Measurements from ENCODE around the gene RNF126.
"Not testable (repeated sequence)": the region's sequence is repeated elsewhere in the genome, so short reads cannot be mapped to it uniquely, and the experiment has no call there.

RNF126 gene

DNA sequence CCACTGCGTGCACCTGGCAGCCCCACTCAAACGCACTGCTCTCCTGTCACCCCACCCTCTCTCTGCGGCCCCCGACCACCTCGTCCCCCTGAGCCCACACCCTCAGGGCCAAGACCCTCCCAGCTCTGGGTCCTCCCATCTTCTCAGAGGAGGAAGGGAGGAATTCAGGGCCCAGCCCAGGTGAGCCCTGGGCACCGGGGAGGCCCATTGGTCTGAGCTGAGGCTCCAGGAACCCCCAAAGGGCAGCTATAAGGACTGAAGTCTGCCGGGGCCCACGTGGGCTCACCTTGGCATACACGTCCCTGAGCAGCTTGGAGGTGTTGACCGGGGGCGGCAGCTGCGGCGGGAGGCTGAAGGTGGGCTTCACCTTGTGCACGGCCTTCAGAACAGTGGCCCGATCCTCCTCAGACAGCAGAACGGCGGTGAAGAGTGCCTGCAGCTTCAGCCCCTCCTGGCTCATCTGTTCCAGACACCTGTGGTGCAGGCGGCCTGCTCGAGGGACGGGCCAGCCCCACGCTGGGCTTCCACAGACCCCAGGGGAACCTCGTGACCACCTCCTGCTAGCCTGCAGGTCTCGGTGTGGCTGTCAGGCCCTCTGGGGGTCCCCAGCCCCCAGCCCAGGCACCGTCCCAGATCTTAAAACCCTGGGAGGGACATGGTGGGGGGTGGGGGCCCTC is 38.4 kb downstream of the RNF126 start:
- DNase-seq = no peak
- TF ChIP-seq POLR2A (IDR thresholded peaks at IDR 0.05; ENCODE audit: low read length) (no peak), GATA1 (IDR thresholded peaks at IDR 0.05; ENCODE audit: low read depth, low read length) (no peak)

DNA sequence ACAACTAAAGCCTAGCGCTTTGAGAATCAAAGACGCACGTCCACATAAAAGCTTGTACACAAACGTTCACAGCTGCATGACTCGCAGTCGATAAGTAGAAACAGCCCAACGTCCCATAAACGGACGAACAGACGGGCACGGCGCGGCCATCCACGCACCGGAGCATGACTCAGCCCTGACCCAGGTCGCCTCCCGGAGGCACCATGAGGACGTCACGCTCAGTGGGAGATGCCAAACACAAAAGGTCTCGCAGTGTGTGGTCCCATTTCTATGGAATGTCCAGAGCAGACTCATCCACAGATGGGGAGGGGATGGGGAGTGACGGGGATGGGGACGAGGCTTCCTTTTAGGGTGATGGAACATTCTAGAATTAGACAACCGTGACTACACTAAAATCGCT is 39.0 kb downstream of the RNF126 start:
- DNase-seq = no peak
- TF ChIP-seq POLR2A (IDR thresholded peaks at IDR 0.05; ENCODE audit: low read length) (no peak), GATA1 (IDR thresholded peaks at IDR 0.05; ENCODE audit: low read depth, low read length) (no peak)

DNA sequence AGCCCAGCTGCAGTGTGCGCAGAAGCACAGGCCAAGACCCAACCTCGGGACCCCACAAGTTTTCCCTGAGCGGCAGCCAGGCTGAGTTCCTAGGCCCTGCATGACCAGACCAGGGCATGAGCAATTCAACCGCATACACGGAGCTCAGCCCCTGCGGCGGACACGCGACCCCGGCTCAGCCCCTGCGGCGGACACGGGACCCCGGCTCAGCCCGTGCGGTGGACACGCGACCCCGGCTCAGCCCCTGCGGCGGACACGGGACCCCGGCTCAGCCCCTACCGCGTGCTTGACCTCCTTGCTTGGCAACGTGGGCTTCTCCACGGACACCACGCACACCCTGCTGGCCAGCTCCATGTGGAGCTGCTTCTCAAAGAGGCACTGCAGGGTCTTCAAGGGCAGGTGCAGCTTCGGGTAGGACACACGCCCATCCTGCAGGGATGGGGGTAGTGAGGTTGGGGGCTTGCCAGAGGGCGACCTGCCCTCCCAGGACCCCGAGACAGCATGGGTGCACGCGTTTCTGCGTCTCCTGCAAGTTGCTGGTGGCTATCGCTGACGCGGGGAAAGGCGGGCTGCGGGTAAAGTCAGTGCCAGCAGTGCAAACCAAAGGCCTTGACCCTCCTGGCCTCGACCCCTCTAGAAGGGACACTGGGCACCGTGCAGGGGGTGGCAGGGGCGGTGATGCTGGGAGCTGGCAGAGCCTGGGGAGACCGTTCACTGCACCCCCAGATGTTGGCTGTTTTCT is 39.7 kb downstream of the RNF126 start:
- DNase-seq = no peak

DNA sequence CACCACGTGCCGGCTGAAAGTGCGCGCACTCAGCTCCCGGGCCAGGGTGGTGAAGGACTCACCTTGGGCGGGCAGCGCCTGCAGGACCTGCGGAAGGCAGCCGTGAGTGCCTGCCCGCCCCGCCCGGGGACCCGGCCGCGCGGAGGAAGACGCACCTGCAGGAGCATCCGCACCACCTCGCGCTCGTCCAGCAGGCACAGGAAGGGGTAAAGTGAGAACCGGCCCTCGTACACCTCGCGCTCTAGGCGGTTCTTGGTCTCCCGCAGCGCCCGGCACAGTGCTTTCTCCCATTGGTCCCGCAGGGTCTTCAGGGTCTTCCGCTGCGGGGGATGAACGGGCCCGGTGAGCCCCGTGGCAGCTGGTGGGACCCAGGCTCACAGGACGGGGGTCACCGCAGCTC is 40.3 kb downstream of the RNF126 start:
- TF ChIP-seq POLR2A (IDR thresholded peaks at IDR 0.05; ENCODE audit: low read length) = no peak
- TF ChIP-seq GATA1 (IDR thresholded peaks at IDR 0.05; ENCODE audit: low read depth, low read length) = no peak
- DNase-seq = no peak

More for the DNA sequence above, 39.7 kb downstream of the RNF126 start:
- TF ChIP-seq GATA1 (IDR thresholded peaks at IDR 0.05; ENCODE audit: low read depth, low read length) = no peak
- no peak for TF ChIP-seq POLR2A (IDR thresholded peaks at IDR 0.05; ENCODE audit: low read length)

DNA sequence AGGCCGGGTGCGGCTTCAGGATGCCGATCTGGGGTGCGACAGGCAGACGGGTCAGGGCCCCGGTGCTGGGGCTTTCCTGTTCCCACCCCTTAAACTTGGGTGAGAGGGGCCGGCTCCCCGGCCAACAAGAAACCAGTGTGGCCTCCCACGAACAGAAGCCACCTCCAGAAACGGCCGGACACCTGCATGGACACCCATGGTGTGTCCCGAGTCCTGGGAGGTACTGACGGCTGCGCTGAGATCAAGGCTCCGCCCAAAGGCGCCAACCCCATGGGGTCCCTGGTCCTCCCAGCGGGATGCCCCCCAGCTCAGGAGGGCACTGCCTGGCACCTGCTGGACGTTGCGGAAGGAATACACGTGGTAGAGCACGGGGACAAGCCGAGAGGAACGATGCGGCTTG is 41.2 kb downstream of the RNF126 start:
- TF ChIP-seq POLR2A (IDR thresholded peaks at IDR 0.05; ENCODE audit: low read length) = no peak
- TF ChIP-seq GATA1 (IDR thresholded peaks at IDR 0.05; ENCODE audit: low read depth, low read length) = no peak
- no peak for DNase-seq

DNA sequence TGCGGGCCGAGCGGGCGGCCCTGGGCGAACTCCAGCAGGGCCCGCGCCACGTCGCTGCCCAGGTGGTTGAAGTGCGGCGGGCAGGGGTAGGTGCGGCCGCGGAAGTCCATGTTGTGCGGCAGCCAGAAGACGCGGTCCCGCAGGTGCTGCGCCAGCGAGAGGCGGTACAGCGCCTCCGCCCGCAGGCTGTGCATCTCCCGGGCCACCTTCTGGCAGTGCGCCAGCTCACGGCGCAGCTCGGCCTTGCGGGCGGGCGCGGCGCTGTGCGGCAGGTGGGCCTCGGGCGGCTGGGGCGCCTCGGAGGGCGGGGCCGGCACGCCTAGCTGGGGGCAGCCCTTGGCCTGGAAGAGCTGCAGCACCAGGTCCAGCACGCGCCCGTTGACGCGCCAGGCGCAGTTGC is 41.8 kb downstream of the RNF126 start:
- DNase-seq = not testable (repeated sequence)

DNA sequence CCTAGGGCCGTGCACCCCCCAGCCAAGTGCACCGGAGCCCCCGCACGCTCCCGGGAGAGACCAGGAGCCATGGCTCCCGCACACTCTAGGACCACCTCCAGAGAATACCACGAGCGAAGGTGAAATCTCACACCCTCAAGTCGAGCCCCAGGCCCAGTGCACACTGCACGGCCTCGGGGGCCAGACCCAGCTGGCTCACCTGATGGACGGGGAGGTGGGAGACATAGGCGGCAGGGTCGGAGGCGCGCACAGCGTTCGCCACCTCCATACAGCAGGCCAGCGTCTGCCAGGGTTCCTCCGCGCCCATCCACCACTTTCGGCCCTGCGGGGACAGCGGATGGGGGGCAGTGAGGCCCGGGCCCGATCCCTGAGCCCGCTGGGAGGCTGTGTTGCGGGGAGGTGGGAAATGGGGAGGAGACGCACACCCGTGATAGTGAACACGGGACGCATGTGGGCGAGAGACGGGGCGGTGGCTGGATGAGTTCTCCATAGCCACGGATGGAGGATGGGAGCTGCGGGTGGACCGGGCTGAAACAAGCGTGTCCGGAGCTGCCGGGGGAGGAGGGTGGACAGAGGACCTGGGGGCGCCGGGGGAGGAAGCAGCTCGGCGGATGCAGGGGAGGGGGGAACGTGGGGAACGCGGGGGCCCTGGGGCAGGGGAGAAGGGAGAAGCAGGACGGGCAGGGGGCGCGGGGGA is 42.7 kb downstream of the RNF126 start:
- no peak for DNase-seq
- TF ChIP-seq POLR2A (IDR thresholded peaks at IDR 0.05; ENCODE audit: low read length) (no peak), GATA1 (IDR thresholded peaks at IDR 0.05; ENCODE audit: low read depth, low read length) (no peak)

DNA sequence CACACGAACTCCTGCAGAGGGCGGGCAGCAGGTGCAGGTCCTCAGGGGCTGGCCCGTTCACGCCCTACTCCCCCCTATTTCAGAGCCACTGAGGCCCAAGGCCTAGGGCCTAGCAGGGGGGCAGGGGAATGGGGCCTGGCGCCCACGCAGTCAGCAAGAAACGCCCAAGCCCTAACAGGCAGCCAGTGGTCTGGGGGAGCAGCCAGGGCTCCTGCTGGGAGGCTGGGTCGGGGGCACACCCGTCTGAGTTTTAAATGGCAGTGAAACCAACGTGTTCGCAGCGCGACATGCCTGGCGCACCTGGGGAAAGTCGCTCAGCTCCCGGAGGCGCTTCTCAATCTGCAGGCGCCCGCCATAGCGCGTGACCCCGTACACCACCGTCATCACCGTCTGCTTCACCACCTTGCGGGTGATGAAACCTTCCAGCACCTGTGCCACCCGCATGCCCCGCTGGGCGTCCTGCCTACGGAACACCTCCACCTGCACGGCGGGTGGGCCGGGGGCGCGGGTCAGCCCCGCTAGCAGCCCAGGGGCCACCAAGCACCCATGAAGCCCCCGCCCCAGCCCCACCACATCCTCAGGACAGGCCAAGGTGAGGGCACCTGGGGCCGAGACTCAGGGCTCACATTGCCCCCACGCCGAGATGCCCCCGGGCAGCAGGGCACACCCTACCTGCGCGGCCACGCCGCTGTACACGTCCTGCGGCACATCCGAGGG is 43.6 kb downstream of the RNF126 start:
- DNase-seq = no peak
- no peak for TF ChIP-seq GATA1 (IDR thresholded peaks at IDR 0.05; ENCODE audit: low read depth, low read length)
- no peak for TF ChIP-seq POLR2A (IDR thresholded peaks at IDR 0.05; ENCODE audit: low read length)

DNA sequence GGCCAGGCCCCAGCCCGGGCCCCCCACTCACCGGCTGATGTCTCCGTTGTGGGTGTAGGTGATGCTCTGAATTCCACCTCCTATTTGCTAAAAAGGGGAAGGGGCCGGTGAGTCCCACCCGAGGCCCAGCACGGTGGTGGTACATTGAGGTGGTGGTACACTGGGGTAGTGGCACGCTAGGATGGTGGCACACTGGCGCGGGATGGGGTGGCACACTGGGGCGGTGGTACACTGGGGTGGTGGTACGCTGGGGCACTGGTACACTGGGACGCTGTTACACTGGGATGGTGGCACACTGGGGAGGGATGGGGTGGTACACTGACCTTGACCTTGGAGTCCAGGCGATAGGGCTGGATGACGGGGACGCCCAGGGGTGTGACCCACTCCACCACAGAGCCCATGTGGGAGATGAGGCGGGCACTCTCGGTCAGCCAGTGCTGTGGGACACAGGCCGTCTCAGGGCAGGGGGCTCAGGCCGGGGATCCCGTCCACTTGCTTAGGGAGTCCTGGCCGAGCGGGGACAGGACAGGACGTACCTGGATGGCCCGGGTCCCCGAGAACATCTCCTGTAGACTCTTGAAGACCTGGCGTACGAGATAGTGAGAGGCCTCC is 44.2 kb downstream of the RNF126 start:
- no peak for TF ChIP-seq POLR2A (IDR thresholded peaks at IDR 0.05; ENCODE audit: low read length)
- no peak for DNase-seq

DNA sequence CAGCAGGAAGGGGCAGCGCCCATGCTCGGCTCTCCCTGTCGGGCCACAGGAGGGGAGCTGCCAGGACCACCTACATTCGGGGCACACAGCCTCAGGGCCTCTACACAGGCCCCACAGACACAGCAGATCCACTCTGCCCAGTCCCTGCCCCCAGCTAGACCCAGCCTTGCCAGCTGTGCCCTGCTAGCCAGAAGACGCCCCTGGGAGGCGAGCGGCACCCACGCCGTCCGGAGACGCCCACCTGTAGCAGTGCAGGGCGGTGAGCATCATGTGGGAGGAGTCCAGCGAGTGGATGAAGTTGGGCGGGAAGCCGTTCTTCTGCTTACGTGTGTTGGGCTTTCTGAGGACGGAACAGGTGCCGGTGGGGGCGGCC is 44.8 kb downstream of the RNF126 start:
- TF ChIP-seq GATA1 (IDR thresholded peaks at IDR 0.05; ENCODE audit: low read depth, low read length) (no peak), POLR2A (IDR thresholded peaks at IDR 0.05; ENCODE audit: low read length) (no peak)
- no peak for DNase-seq

DNA sequence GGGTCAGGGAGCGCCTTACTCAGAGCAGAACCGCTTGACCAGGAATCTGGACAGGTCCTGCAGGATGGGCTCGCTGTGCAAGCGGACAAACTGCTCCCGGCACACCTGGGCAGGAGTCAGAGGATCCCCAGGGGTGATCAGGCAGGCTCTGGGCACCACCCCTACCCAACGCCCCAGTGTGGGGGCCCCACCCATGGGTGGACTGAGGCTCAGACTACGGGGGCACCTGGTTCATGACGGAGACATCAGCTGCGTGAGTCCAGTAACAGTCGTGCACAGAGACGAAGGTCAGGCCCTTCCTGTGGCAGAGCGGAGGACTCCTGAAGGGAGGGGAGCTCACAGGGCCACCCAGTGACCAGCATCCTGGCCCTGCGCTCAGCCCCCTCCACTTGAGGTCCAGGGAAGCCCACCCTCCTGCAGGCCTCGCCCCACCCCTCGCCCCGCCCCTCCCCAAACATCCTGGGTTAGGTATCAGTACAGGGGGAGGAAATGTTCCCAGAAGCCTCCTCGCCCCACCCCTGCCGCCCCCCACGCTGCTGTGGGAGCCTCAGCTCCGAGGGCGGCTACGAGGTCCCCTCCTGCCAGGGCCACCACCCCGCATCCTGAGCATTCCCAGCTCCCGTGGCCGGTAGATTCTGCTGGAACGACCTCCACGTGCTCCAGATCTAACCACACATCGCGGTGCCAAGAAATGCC is 45.3 kb downstream of the RNF126 start:
- no peak for TF ChIP-seq GATA1 (IDR thresholded peaks at IDR 0.05; ENCODE audit: low read depth, low read length)
- no peak for TF ChIP-seq POLR2A (IDR thresholded peaks at IDR 0.05; ENCODE audit: low read length)
- DNase-seq = no peak

DNA sequence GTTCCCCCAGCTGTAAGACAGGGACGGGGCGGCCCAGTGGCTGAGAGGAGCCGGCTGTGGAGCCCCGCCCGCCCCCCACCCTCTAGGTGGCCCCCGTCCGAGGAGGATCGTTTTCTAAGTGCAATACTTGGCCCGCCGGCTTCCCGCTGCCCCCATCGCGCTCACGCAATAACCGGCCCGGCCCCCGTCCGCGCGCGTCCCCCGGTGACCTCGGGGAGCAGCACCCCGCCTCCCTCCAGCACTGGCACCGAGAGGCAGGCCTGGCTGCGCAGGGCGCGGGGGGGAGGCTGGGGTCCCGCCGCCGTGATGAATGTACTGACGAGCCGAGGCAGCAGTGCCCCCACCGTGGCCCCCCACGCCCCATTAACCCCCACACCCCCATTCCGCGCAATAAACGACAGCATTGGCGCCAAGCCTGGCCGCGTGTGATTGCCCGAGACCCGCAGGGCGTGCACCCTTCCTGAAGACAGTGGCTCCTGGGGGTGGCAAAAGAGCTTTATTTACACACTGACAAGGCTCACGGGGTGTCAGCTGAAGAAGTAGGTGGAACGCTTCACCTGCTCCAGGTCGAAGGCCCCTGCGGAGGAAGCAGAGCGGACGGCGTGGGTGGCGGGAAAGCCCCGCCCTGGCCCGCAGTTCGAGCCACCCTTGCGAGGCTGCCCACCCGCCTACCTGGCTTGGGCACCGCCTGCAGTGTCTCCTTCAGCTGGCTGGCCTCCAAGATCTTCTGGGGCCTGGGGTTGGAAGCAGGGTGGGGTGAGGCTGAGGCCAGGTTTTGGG is 46.1 kb downstream of the RNF126 start:
- no peak for DNase-seq
- TF ChIP-seq GATA1 (IDR thresholded peaks at IDR 0.05; ENCODE audit: low read depth, low read length) (no peak), POLR2A (IDR thresholded peaks at IDR 0.05; ENCODE audit: low read length) (no peak)
